Gastroesophageal sphincter (tissue), 4 donors: ENCODE results near the gene PDE11A. TPM values are rescaled to one million over a fixed set of nuclear protein-coding genes. Genes with fewer than 3 reads are reported as not detected.

Experiments
- ATAC-seq: fragments of 150-250 bp; one replicate; pipeline ENCODE4 v1.9.1; 2016; ENCODE audit warnings: mild to moderate bottlenecking, moderate library complexity
- H3K27ac ChIP-seq, 4 donors: fragments of 200-600 bp; sonication (generic) in 3 of 4; 1 replicate in 3 of 4; 2 replicates in 1 of 4; pipeline ENCODE4 v1.5.1; 2016 to 2019
- H3K27me3 ChIP-seq: fragments of 200-600 bp; sonication (generic); one replicate; pipeline ENCODE4 v1.5.1; 2019
- H3K36me3 ChIP-seq, 2 donors: fragments of 200-600 bp; sonication (generic); one replicate each; pipeline ENCODE4 v1.5.1; 2019; ENCODE audit warnings: control low read depth in 1 of 2
- H3K4me1 ChIP-seq, 3 donors: fragments of 200-600 bp; sonication (generic); 1 replicate in 2 of 3; 2 replicates in 1 of 3; pipeline ENCODE4 v1.5.1; 2016 to 2019; ENCODE audit warnings: control low read depth in 2 of 3
- H3K4me3 ChIP-seq, 2 donors: fragments of 200-600 bp; sonication (generic); one replicate each; pipeline ENCODE4 v1.5.1; 2019; ENCODE audit warnings: mild to moderate bottlenecking in 1 of 2, moderate library complexity in 1 of 2
- H3K9me3 ChIP-seq, 3 donors: fragments of 200-600 bp; sonication (generic); one replicate each; pipeline ENCODE4 v1.5.1; 2017 to 2019; ENCODE audit warnings: control low read depth in 2 of 3
- EP300 ChIP-seq: sonication (generic); formaldehyde crosslinking; IDR thresholded peaks from one replicate; pipeline ENCODE4 v1.6.1; 2017; ENCODE audit warnings: antibody characterized with exemption, mild to moderate bottlenecking
- POLR2A ChIP-seq, 2 donors: fragments of 450-650 bp; IDR thresholded peaks; one replicate each; pipeline ENCODE4 v1.6.1; 2017; ENCODE audit warnings: antibody characterized with exemption in 2 of 2, mild to moderate bottlenecking in 2 of 2, moderate library complexity in 1 of 2
- POLR2AphosphoS5 ChIP-seq: sonication (generic); formaldehyde crosslinking; IDR thresholded peaks from one replicate; pipeline ENCODE4 v1.6.1; 2017; ENCODE audit warnings: antibody characterized with exemption
- WGBS, 2 donors: methylation state at CpG; one replicate each; pipeline ENCODE4 v1.1.5; 2018; ENCODE audit warnings: low coverage in 1 of 2; 5-methylcytosine and 5-hydroxymethylcytosine counted together
- total RNA-seq, 4 donors: library from RNA; depleted of rRNA; stranded (reverse); fragments of >200 nt; gene quantifications; one replicate each; pipeline ENCODE4 v1.1.0, GENCODE V29; 2016
- TF ChIP-seq, protein P1 (sequence below), 4 experiments: fragments of 200-600 bp in 2 of 4; fragments of 450-650 bp in 2 of 4; sonication (generic) in 1 of 4; IDR thresholded peaks; one replicate each; pipeline ENCODE4 v1.5.1; 2017 to 2019; ENCODE audit warnings: antibody characterized with exemption in 4 of 4, mild to moderate bottlenecking in 2 of 4, moderate library complexity in 2 of 4

PDE11A gene
- total RNA-seq, 4 donors from 2014 or later = 0.13 to 1.9 (median 0.16) TPM; not detected in 1

- no peak for ATAC-seq
- TF ChIP-seq EP300 (no peak), POLR2AphosphoS5 (no peak), POLR2A (IDR thresholded peaks at IDR 0.05) (no peak)
- TF ChIP-seq, protein P1, sequence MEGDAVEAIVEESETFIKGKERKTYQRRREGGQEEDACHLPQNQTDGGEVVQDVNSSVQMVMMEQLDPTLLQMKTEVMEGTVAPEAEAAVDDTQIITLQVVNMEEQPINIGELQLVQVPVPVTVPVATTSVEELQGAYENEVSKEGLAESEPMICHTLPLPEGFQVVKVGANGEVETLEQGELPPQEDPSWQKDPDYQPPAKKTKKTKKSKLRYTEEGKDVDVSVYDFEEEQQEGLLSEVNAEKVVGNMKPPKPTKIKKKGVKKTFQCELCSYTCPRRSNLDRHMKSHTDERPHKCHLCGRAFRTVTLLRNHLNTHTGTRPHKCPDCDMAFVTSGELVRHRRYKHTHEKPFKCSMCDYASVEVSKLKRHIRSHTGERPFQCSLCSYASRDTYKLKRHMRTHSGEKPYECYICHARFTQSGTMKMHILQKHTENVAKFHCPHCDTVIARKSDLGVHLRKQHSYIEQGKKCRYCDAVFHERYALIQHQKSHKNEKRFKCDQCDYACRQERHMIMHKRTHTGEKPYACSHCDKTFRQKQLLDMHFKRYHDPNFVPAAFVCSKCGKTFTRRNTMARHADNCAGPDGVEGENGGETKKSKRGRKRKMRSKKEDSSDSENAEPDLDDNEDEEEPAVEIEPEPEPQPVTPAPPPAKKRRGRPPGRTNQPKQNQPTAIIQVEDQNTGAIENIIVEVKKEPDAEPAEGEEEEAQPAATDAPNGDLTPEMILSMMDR (IDR thresholded peaks at IDR 0.05) = peak in 1 of 4 experiments; percentile 22
- H3K36me3 ChIP-seq = no peaks in the 10 kb centered on the region
Observed at GRCh38 chr2:177772529-177772928, 300.0 kb downstream of the PDE11A start.

DNA sequence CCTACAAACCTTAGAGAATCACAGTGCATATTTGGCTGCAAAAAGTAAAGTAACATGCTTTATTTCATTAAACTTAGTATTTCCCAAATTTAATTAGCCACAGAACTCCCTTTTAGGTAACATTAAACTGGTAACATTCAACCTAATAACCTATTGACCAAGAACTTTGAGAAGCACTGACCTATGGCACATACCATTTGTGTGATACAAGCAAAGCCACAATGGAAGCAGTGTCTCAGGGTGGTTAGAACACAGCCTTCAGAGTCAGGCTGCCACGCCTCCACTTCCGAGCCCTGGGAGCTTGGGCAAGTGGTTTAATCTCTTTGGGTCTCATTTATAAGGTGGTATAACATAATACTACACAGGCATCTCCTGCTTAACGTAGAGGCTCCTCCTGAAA is 301.4 kb downstream of the PDE11A start:
- Histone ChIP-seq H3K27ac (no peak overlapping the region), H3K4me1 (no peaks in the 10 kb centered on the region), H3K36me3 (no peaks in the 10 kb centered on the region), H3K4me3 (no peak overlapping the region), H3K9me3 (no peaks in the 10 kb centered on the region), H3K27me3 (no peaks in the 10 kb centered on the region)
- TF ChIP-seq, protein P1 (IDR thresholded peaks at IDR 0.05) = no peak
- no peak for TF ChIP-seq EP300
- TF ChIP-seq POLR2A (IDR thresholded peaks at IDR 0.05) = no peak
- TF ChIP-seq POLR2AphosphoS5 = no peak
- ATAC-seq = no peak
- 60 to 89% methylated on average over 3 of the region's 3 CpGs for WGBS, 2 donors

More at GRCh38 chr2:177772529-177772928, 300.0 kb downstream of the PDE11A start:
- H3K4me3 ChIP-seq = no peak overlapping the region
- H3K27me3 ChIP-seq = no peaks in the 10 kb centered on the region
- no peaks in the 10 kb centered on the region for H3K4me1 ChIP-seq
- H3K9me3 ChIP-seq = no peaks in the 10 kb centered on the region
- H3K27ac ChIP-seq = no peak overlapping the region

GRCh38 chr2:177767768-177768167 is 304.8 kb downstream of the PDE11A start:
- H3K27ac ChIP-seq = no peak overlapping the region
- no peak for TF ChIP-seq POLR2A (IDR thresholded peaks at IDR 0.05)
- TF ChIP-seq, protein P1 (IDR thresholded peaks at IDR 0.05) = no peak
- TF ChIP-seq EP300 = no peak
- no peak for TF ChIP-seq POLR2AphosphoS5
- peaks cover 0 to 7% (median 0%) of the 10 kb centered on the region in 3 donors for H3K4me1 ChIP-seq
- no peak overlapping the region for H3K4me3 ChIP-seq
- no peaks in the 10 kb centered on the region for H3K36me3 ChIP-seq
- H3K27me3 ChIP-seq = peaks cover 2% of the 10 kb centered on the region
- H3K9me3 ChIP-seq = no peaks in the 10 kb centered on the region
- WGBS, 2 donors = 65 to 96% methylated on average over 2 of the region's 2 CpGs
- no peak for ATAC-seq

GRCh38 chr2:177765698-177766097 is 306.9 kb downstream of the PDE11A start:
- no peaks in the 10 kb centered on the region for H3K9me3 ChIP-seq
- H3K36me3 ChIP-seq = no peaks in the 10 kb centered on the region
- H3K27ac ChIP-seq = no peak overlapping the region
- H3K4me1 ChIP-seq = peaks cover 0 to 7% (median 0%) of the 10 kb centered on the region in 3 donors
- peaks cover 7% of the 10 kb centered on the region for H3K27me3 ChIP-seq
- no peak overlapping the region for H3K4me3 ChIP-seq
- WGBS, 2 donors = 90 to 94% methylated on average over 2 of the region's 2 CpGs
- no peak for TF ChIP-seq POLR2A (IDR thresholded peaks at IDR 0.05)
- no peak for ATAC-seq

DNA sequence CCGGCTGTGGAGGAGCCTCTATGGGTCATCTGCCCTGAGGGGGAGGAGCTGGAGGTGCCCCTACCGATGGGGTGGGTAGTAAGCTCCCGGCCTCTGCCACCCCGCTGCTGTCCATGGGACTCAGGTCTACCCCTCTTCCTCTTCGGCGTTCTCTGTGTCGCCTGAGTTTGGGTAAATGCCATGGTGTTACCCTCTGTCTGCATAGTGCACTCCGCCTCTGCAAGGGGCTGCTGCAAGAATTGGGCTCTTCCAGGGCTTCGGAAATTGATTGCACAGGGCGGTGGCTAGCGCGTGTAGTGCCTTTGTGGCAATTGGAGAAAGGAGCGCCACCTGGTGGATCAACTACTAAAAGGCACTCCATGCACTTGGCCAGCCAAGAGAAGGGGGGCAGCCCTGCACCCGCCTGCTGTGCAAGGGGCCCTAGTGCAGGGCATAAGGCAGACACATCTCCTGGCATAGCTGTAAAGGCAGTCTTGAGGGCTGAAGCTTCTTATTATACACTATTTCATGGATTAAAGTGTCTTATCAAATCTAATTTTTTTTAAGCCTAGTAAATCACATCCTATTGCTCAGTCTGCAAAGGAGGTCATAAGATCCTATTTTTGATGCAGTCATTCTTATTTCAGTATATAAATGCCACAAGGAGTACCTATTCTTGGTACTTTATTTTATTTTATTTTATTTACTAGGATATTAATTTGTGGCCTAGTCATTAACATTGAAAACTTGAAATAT is 308.9 kb downstream of the PDE11A start:
- 14 to 40% methylated on average over 1 to 5 of the region's 14 CpGs for WGBS, 2 donors

More for the DNA sequence above, 308.9 kb downstream of the PDE11A start:
- Histone ChIP-seq H3K4me1 (peaks cover 0 to 11% (median 2%) of the 10 kb centered on the region in 3 donors), H3K27ac (no peak overlapping the region), H3K4me3 (no peak overlapping the region), H3K9me3 (no peaks in the 10 kb centered on the region), H3K36me3 (no peaks in the 10 kb centered on the region), H3K27me3 (peaks cover 7% of the 10 kb centered on the region)
- TF ChIP-seq POLR2AphosphoS5 (no peak), POLR2A (IDR thresholded peaks at IDR 0.05) (no peak), EP300 (no peak)
- TF ChIP-seq, protein P1 (IDR thresholded peaks at IDR 0.05) = peak; percentile 53 to 84 (median 62)
- ATAC-seq = peak; percentile 68
